Loucy (cell line): ENCODE results near the gene ZNF407.

Source experiments
- EZH2phosphoT487 ChIP-seq: fragments of 200-600 bp; IDR thresholded peaks from 2 replicates; pipeline ENCODE4 v1.6.1; 2018; ENCODE audit warnings: antibody characterized with exemption, mild to moderate bottlenecking, moderate library complexity, borderline replicate concordance
- TF ChIP-seq, protein P1 (sequence below): fragments of 200-600 bp; sonication (generic); conservative IDR thresholded peaks from 2 replicates; pipeline ENCODE4 v1.5.1; 2014; ENCODE audit warnings: mild to moderate bottlenecking, antibody characterized with exemption, low read length

DNA sequence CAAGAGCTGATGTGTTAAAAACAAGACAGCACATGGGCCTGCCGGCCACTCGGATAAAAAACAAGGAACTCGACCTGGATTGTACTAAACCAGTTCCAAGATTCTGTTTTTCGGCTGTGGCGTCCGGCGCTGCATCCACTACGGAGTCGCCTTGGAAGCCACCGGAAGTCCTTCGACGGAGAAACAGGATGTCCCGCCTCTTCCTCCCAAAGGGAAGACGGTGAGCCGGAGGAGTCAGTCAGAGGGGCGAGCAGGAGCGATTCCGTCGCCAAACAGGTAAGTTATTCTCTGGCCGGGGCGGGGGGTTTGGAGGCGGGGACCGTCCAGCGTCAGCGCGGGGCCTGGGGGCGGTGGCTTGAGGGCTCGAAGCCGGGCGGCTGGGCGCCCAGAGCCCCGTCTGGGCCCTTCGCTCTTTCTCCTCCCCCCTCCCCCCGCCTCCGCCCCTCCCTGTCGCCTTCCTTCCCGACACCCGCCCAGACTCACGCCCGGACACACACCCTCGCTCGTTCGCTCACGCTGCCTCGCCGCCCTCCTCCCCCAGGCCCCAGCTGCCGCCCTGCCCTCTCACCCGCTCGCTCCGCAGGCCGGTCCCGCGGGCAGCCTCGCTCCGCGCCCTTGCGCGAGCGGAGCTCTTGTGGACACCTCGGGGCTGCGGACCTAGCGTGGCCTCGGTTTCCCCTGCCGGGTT is at the start of gene ZNF407:
- TF ChIP-seq, protein P1, sequence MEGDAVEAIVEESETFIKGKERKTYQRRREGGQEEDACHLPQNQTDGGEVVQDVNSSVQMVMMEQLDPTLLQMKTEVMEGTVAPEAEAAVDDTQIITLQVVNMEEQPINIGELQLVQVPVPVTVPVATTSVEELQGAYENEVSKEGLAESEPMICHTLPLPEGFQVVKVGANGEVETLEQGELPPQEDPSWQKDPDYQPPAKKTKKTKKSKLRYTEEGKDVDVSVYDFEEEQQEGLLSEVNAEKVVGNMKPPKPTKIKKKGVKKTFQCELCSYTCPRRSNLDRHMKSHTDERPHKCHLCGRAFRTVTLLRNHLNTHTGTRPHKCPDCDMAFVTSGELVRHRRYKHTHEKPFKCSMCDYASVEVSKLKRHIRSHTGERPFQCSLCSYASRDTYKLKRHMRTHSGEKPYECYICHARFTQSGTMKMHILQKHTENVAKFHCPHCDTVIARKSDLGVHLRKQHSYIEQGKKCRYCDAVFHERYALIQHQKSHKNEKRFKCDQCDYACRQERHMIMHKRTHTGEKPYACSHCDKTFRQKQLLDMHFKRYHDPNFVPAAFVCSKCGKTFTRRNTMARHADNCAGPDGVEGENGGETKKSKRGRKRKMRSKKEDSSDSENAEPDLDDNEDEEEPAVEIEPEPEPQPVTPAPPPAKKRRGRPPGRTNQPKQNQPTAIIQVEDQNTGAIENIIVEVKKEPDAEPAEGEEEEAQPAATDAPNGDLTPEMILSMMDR = no peak
- no peak for TF ChIP-seq EZH2phosphoT487
